Right renal pelvis (tissue), 4 donors: ENCODE data around the gene THBS2. TPM values are rescaled to one million over a fixed set of nuclear protein-coding genes. Genes with fewer than 3 reads are reported as not detected.

Experiments
- DNase-seq, 4 donors: peaks; one replicate each; pipeline ENCODE4 v3.0.0-alpha.2; 2013; ENCODE audit warnings: low read depth in 4 of 4, low spot score in 3 of 4, missing footprints in 1 of 4
- polyA plus RNA-seq, 4 donors: library from polyadenylated mRNA; unstranded; fragments of 120-200 nt; gene quantifications; one replicate each; pipeline ENCODE4 v1.2.1, GENCODE V29; 2013; ENCODE audit not compliant: insufficient read length in 4 of 4

The THBS2 gene
- polyA plus RNA-seq, 4 donors, result 15.2 to 25.8 (median 20.4) TPM

- no peak for DNase-seq
Observed at GRCh38 chr6:169251371-169251802, 2.3 kb downstream of the THBS2 start.

- DNase-seq, result no peak
Observed at GRCh38 chr6:169250660-169251059, 3.0 kb downstream of the THBS2 start.

GRCh38 chr6:169249057-169249456 is 4.6 kb downstream of the THBS2 start:
- no peak for DNase-seq

- DNase-seq, result no peak
Observed at GRCh38 chr6:169248521-169248971, 5.1 kb downstream of the THBS2 start.

- no peak for DNase-seq
Observed at GRCh38 chr6:169247991-169248390, 5.7 kb downstream of the THBS2 start.

GRCh38 chr6:169247419-169247818 is 6.2 kb downstream of the THBS2 start:
- DNase-seq, result no peak

GRCh38 chr6:169246445-169246844 is 7.2 kb downstream of the THBS2 start:
- no peak for DNase-seq

GRCh38 chr6:169244684-169245383 is 8.8 kb downstream of the THBS2 start:
- no peak for DNase-seq

GRCh38 chr6:169243661-169244060 is 10.0 kb downstream of the THBS2 start:
- DNase-seq, result no peak

- no peak for DNase-seq
Observed at GRCh38 chr6:169243186-169243585, 10.5 kb downstream of the THBS2 start.

GRCh38 chr6:169241688-169242350 is 11.8 kb downstream of the THBS2 start:
- DNase-seq, result no peak

- no peak for DNase-seq
Observed at GRCh38 chr6:169240591-169241390, 12.9 kb downstream of the THBS2 start.

GRCh38 chr6:169240125-169240524 is 13.5 kb downstream of the THBS2 start:
- no peak for DNase-seq

GRCh38 chr6:169239181-169239580 is 14.5 kb downstream of the THBS2 start:
- no peak for DNase-seq

- no peak for DNase-seq
Observed at GRCh38 chr6:169238766-169239165, 14.9 kb downstream of the THBS2 start.

GRCh38 chr6:169237496-169238134 is 16.0 kb downstream of the THBS2 start:
- no peak for DNase-seq

- DNase-seq, result no peak
Observed at GRCh38 chr6:169236988-169237387, 16.7 kb downstream of the THBS2 start.

GRCh38 chr6:169236545-169236944 is 17.1 kb downstream of the THBS2 start:
- DNase-seq, result no peak

- no peak for DNase-seq
Observed at GRCh38 chr6:169235286-169235685, 18.4 kb downstream of the THBS2 start.

GRCh38 chr6:169234634-169235033 is 19.0 kb downstream of the THBS2 start:
- no peak for DNase-seq

- no peak for DNase-seq
Observed at GRCh38 chr6:169233832-169234231, 19.8 kb downstream of the THBS2 start.
